GM20000 (cell line): ENCODE results near the gene INHBA.

ENCODE experiments used
- DNase-seq: peaks from one replicate; pipeline ENCODE4 v3.0.0; 2012; ENCODE audit warnings: low spot score
- CTCF ChIP-seq: IDR thresholded peaks from 2 replicates; pipeline ENCODE4 v1.5.1; 2012; ENCODE audit warnings: mild to moderate bottlenecking, control low read depth; ENCODE audit errors: extremely low read depth, missing control alignments

Gene INHBA

GRCh38 chr7:41689815-41690214 is 13.1 kb downstream of the INHBA start:
- no peak for TF ChIP-seq CTCF
- DNase-seq, result no peak

- TF ChIP-seq CTCF, result no peak
Observed at GRCh38 chr7:41688906-41689305, 14.0 kb downstream of the INHBA start.

GRCh38 chr7:41688012-41688625 is 14.8 kb downstream of the INHBA start:
- TF ChIP-seq CTCF, result no peak
- no peak for DNase-seq

More at GRCh38 chr7:41688906-41689305, 14.0 kb downstream of the INHBA start:
- no peak for DNase-seq

GRCh38 chr7:41685684-41686083 is 17.2 kb downstream of the INHBA start:
- DNase-seq, result no peak
- TF ChIP-seq CTCF, result no peak

GRCh38 chr7:41682422-41682821 is 20.5 kb downstream of the INHBA start:
- TF ChIP-seq CTCF, result no peak
- no peak for DNase-seq

- no peak for TF ChIP-seq CTCF
Observed at GRCh38 chr7:41679566-41679965, 23.3 kb downstream of the INHBA start.

GRCh38 chr7:41674505-41675023 is 28.3 kb downstream of the INHBA start:
- no peak for DNase-seq
- TF ChIP-seq CTCF, result no peak

More at GRCh38 chr7:41679566-41679965, 23.3 kb downstream of the INHBA start:
- DNase-seq, result no peak
